HepG2 (cell line): Measurements from ENCODE around the gene SFXN5. TPM values are rescaled to one million over a fixed set of nuclear protein-coding genes. Genes with fewer than 3 reads are reported as not detected.

Experiments
- FOXA3 ChIP-seq: IDR thresholded peaks from 2 replicates; pipeline ENCODE4 v1.6.1; 2016; ENCODE audit warnings: missing genetic modification reagents, missing compliant biosample characterization
- NFIB ChIP-seq: sonication (generic); formaldehyde crosslinking; IDR thresholded peaks from 2 replicates; pipeline ENCODE4 v1.9.0; 2021; ENCODE audit warnings: missing genetic modification reagents, mild to moderate bottlenecking, borderline replicate concordance
- ONECUT2 ChIP-seq: sonication (generic); formaldehyde crosslinking; IDR thresholded peaks from 2 replicates; pipeline ENCODE4 v1.4.0; 2020; ENCODE audit warnings: missing genetic modification reagents
- PRDM10 ChIP-seq: sonication (generic); formaldehyde crosslinking; IDR thresholded peaks from 2 replicates; pipeline ENCODE4 v1.4.0; 2020; ENCODE audit warnings: low read depth, missing genetic modification reagents
- RBFOX2 ChIP-seq: fragments of 200-400 bp; formaldehyde crosslinking; IDR thresholded peaks from 2 replicates; pipeline ENCODE4 v1.6.1; 2017; ENCODE audit warnings: low read depth, mild to moderate bottlenecking, low read length
- SMARCE1 ChIP-seq: fragments of 450-650 bp; IDR thresholded peaks from 2 replicates; pipeline ENCODE4 v1.6.1; 2017; ENCODE audit warnings: borderline replicate concordance
- ZBTB10 ChIP-seq: sonication (generic); formaldehyde crosslinking; IDR thresholded peaks from 2 replicates; pipeline ENCODE4 v1.4.0; 2020; ENCODE audit warnings: missing genetic modification reagents, borderline replicate concordance
- ZMYM3 ChIP-seq: sonication (generic); formaldehyde crosslinking; IDR thresholded peaks from 2 replicates; pipeline ENCODE4 v1.5.1; 2020; ENCODE audit warnings: mild to moderate bottlenecking, missing genetic modification reagents
- ZNF382 ChIP-seq: sonication (generic); formaldehyde crosslinking; IDR thresholded peaks from 2 replicates; pipeline ENCODE4 v1.5.0; 2020; ENCODE audit warnings: missing genetic modification reagents, mild to moderate bottlenecking, borderline replicate concordance
- ZNF577 ChIP-seq: sonication (generic); formaldehyde crosslinking; IDR thresholded peaks from 2 replicates; pipeline ENCODE4 v1.4.0; 2020; ENCODE audit warnings: mild to moderate bottlenecking, low read depth, missing genetic modification reagents, borderline replicate concordance
- ZNF598 ChIP-seq: sonication (generic); formaldehyde crosslinking; IDR thresholded peaks from 2 replicates; pipeline ENCODE4 v1.5.1; 2020; ENCODE audit warnings: mild to moderate bottlenecking, missing genetic modification reagents, borderline replicate concordance
- ZNF605 ChIP-seq: sonication (generic); formaldehyde crosslinking; IDR thresholded peaks from 2 replicates; pipeline ENCODE4 v1.8.0; 2022; ENCODE audit warnings: mild to moderate bottlenecking, missing genetic modification reagents
- ZNF609 ChIP-seq: sonication (generic); formaldehyde crosslinking; IDR thresholded peaks from 2 replicates; pipeline ENCODE4 v1.4.0; 2020; ENCODE audit warnings: mild to moderate bottlenecking, missing genetic modification reagents, borderline replicate concordance
- polyA plus RNA-seq, 8 experiments: library from polyadenylated mRNA; depleted of rRNA in 3 of 8; stranded (reverse) in 7 of 8; unstranded in 1 of 8; fragments of >200 nt; fragmentation: Illumina TruSeq in 4 of 8; extraction: Trizol in 4 of 8; gene quantifications; 2 replicates each; pipeline versions ENCODE4 v1.2.1 to v1.2.3, GENCODE V29; 2011 to 2016; ENCODE audit warnings: low read depth in 4 of 8, missing spikeins in 1 of 8, mixed read lengths in 1 of 8; ENCODE audit not compliant: insufficient read depth in 1 of 8
- total RNA-seq, 5 experiments: library from RNA; depleted of rRNA; stranded (reverse); fragments of >200 nt; fragmentation: Illumina TruSeq; extraction: Trizol; gene quantifications; 2 replicates each; pipeline ENCODE4 v1.2.3, GENCODE V29; 2016; ENCODE audit warnings: low read depth in 1 of 5
- TF ChIP-seq, protein P1 (sequence below): sonication (generic); formaldehyde crosslinking; IDR thresholded peaks from 2 replicates; pipeline ENCODE4 v1.8.0; 2022; ENCODE audit warnings: mild to moderate bottlenecking, missing genetic modification reagents, moderate library complexity
- TF ChIP-seq, protein P2 (sequence below): IDR thresholded peaks from 2 replicates; pipeline ENCODE4 v1.6.1; 2016; ENCODE audit warnings: low read depth, borderline replicate concordance

The SFXN5 gene
- total and polyA plus RNA-seq, 2 of the 13 experiments (the other 11 are each of a cell fraction or from before 2014, with no cell fraction given) = 34.9 to 37.4 TPM

GRCh38 chr2:73020657-73021370 is 50.7 kb downstream of the SFXN5 start (continued):
- TF ChIP-seq ZNF609 (peak; percentile 84; the same call in 1 of the 2 replicates), PRDM10 (CRISPR knock-in tag) (no peak), SMARCE1 (no peak), ZMYM3 (CRISPR knock-in tag) (peak; percentile 78), NFIB (CRISPR knock-in tag) (no peak), FOXA3 (CRISPR knock-in tag) (peak; percentile 84), ZNF605 (CRISPR knock-in tag) (no peak; the same call in 1 of the 2 replicates), ZNF382 (CRISPR knock-in tag) (no peak), ONECUT2 (CRISPR knock-in tag) (no peak), ZBTB10 (no peak), RBFOX2 (no peak), ZNF598 (CRISPR knock-in tag) (no peak), ZNF577 (no peak)
- TF ChIP-seq, protein P1, sequence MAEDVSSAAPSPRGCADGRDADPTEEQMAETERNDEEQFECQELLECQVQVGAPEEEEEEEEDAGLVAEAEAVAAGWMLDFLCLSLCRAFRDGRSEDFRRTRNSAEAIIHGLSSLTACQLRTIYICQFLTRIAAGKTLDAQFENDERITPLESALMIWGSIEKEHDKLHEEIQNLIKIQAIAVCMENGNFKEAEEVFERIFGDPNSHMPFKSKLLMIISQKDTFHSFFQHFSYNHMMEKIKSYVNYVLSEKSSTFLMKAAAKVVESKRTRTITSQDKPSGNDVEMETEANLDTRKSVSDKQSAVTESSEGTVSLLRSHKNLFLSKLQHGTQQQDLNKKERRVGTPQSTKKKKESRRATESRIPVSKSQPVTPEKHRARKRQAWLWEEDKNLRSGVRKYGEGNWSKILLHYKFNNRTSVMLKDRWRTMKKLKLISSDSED (CRISPR knock-in tag) = no peak
- TF ChIP-seq, protein P2, sequence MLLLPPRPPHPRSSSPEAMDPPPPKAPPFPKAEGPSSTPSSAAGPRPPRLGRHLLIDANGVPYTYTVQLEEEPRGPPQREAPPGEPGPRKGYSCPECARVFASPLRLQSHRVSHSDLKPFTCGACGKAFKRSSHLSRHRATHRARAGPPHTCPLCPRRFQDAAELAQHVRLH (CRISPR knock-in tag) = peak; percentile 84; the same call in 1 of the 2 replicates
